OCI-LY3 (cell line): ENCODE data around the gene AK4.

Source experiments
- H2AFZ ChIP-seq: fragments of 200-600, 300-600 bp; shearing (Covaris generic); 2 replicates; pipeline ENCODE4 v1.6.0; 2014; ENCODE audit warnings: antibody characterized with exemption, low read depth, low read length
- H3K27ac ChIP-seq: fragments of 200-600, 300-600 bp; sonication (generic); 2 replicates; pipeline ENCODE4 v1.5.1; 2014; ENCODE audit warnings: mild to moderate bottlenecking, low read length, moderate library complexity, mixed read lengths
- H3K27me3 ChIP-seq: fragments of 200-600, 300-600 bp; sonication (generic); 2 replicates; pipeline ENCODE4 v1.6.1; 2014; ENCODE audit warnings: low read depth, low read length, mixed read lengths
- H3K36me3 ChIP-seq: fragments of 200-600, 300-600 bp; sonication (generic); replicated peaks from 2 replicates; pipeline ENCODE3; 2014; ENCODE audit warnings: low read depth, low read length, mixed read lengths
- H3K4me1 ChIP-seq: fragments of 300-600, 200-600 bp; sonication (generic); 2 replicates; pipeline ENCODE4 v1.6.1; 2014; ENCODE audit warnings: low read length, mixed read lengths
- H3K4me2 ChIP-seq: fragments of 200-600, 300-600 bp; sonication (generic); 2 replicates; pipeline ENCODE4 v1.6.1; 2014; ENCODE audit warnings: low read length, mixed read lengths
- H3K4me3 ChIP-seq: fragments of 300-600, 200-600 bp; sonication (generic); 2 replicates; pipeline ENCODE4 v1.5.1; 2014; ENCODE audit warnings: antibody characterized with exemption, mild to moderate bottlenecking, low read length, moderate library complexity
- H3K79me2 ChIP-seq: fragments of 300-600, 200-600 bp; shearing (Covaris generic); 2 replicates; pipeline ENCODE4 v1.6.1; 2014; ENCODE audit warnings: mild to moderate bottlenecking, low read length, mixed read lengths
- H3K9ac ChIP-seq: fragments of 300-600, 200-600 bp; shearing (Covaris generic); 2 replicates; pipeline ENCODE4 v1.6.0; 2014; ENCODE audit warnings: mild to moderate bottlenecking, low read length, moderate library complexity
- H3K9me3 ChIP-seq: fragments of 200-600, 300-600 bp; shearing (Covaris generic); 2 replicates; pipeline ENCODE4 v1.6.1; 2014; ENCODE audit warnings: low read length, mixed read lengths; ENCODE audit not compliant: insufficient read depth
- H4K20me1 ChIP-seq: fragments of 200-600, 300-600 bp; sonication (generic); 2 replicates; pipeline ENCODE4 v1.6.1; 2016; ENCODE audit warnings: low read length, mixed read lengths; ENCODE audit not compliant: insufficient read depth
- EZH2phosphoT487 ChIP-seq: fragments of 200-600 bp; shearing (Covaris generic); IDR thresholded peaks from 2 replicates; pipeline ENCODE4 v1.6.1; 2018; ENCODE audit warnings: antibody characterized with exemption, mixed run types, low read depth
- TF ChIP-seq, protein P1 (sequence below): fragments of 200-600, 300-600 bp; sonication (generic); IDR thresholded peaks from 2 replicates; pipeline ENCODE4 v1.5.1; 2014; ENCODE audit warnings: antibody characterized with exemption, low read length, low read depth

The AK4 gene

GRCh38 chr1:65263286-65263685 lies 115.3 kb downstream of the AK4 start:
- Histone ChIP-seq H3K36me3 (no peaks in the 10 kb centered on the region), H3K9ac (no peak overlapping the region), H3K27me3 (no peaks in the 10 kb centered on the region), H3K4me1 (no peaks in the 10 kb centered on the region), H3K79me2 (no peaks in the 10 kb centered on the region), H4K20me1 (no peaks in the 10 kb centered on the region), H3K4me2 (no peak overlapping the region), H3K4me3 (no peak overlapping the region), H2AFZ (no peak overlapping the region), H3K9me3 (no peaks in the 10 kb centered on the region), H3K27ac (no peak overlapping the region)
- TF ChIP-seq, protein P1, sequence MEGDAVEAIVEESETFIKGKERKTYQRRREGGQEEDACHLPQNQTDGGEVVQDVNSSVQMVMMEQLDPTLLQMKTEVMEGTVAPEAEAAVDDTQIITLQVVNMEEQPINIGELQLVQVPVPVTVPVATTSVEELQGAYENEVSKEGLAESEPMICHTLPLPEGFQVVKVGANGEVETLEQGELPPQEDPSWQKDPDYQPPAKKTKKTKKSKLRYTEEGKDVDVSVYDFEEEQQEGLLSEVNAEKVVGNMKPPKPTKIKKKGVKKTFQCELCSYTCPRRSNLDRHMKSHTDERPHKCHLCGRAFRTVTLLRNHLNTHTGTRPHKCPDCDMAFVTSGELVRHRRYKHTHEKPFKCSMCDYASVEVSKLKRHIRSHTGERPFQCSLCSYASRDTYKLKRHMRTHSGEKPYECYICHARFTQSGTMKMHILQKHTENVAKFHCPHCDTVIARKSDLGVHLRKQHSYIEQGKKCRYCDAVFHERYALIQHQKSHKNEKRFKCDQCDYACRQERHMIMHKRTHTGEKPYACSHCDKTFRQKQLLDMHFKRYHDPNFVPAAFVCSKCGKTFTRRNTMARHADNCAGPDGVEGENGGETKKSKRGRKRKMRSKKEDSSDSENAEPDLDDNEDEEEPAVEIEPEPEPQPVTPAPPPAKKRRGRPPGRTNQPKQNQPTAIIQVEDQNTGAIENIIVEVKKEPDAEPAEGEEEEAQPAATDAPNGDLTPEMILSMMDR = no peak
- no peak for TF ChIP-seq EZH2phosphoT487

GRCh38 chr1:65264197-65264929 lies 116.4 kb downstream of the AK4 start:
- Histone ChIP-seq H3K79me2 (no peaks in the 10 kb centered on the region), H3K4me1 (no peaks in the 10 kb centered on the region), H3K27ac (no peak overlapping the region), H4K20me1 (no peaks in the 10 kb centered on the region), H3K27me3 (no peaks in the 10 kb centered on the region), H3K9ac (no peak overlapping the region), H3K9me3 (no peaks in the 10 kb centered on the region), H3K4me3 (no peak overlapping the region), H3K36me3 (no peaks in the 10 kb centered on the region), H2AFZ (no peak overlapping the region), H3K4me2 (no peak overlapping the region)
- TF ChIP-seq, protein P1 = no peak
- no peak for TF ChIP-seq EZH2phosphoT487

DNA sequence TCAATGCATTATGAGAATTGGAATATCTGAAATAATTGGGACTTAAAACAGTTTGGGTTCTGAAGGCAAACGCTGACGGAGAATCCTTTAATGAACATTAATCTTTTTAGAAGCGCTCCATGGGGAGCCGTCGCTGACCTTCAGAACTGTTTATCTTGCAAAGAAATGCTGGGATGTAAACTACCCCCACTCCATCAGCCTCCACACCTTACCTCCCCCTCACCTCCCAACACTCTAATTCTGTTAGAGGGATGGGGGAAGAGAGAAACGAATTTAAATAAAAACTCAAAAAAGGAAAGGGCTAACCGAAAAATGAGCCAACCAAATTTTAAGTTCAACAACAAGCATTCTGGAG lies 117.3 kb downstream of the AK4 start:
- TF ChIP-seq, protein P1 = no peak
- no peak for TF ChIP-seq EZH2phosphoT487
- H3K4me3 ChIP-seq = no peak overlapping the region
- H4K20me1 ChIP-seq = no peaks in the 10 kb centered on the region
- no peak overlapping the region for H2AFZ ChIP-seq
- no peaks in the 10 kb centered on the region for H3K36me3 ChIP-seq
- H3K27me3 ChIP-seq = no peaks in the 10 kb centered on the region
- no peaks in the 10 kb centered on the region for H3K79me2 ChIP-seq
- no peaks in the 10 kb centered on the region for H3K9me3 ChIP-seq
- no peak overlapping the region for H3K9ac ChIP-seq
- H3K4me1 ChIP-seq = no peaks in the 10 kb centered on the region
- H3K4me2 ChIP-seq = no peak overlapping the region
- no peak overlapping the region for H3K27ac ChIP-seq

GRCh38 chr1:65265651-65266351 lies 117.8 kb downstream of the AK4 start:
- Histone ChIP-seq H3K4me3 (no peak overlapping the region), H3K36me3 (no peaks in the 10 kb centered on the region), H2AFZ (no peak overlapping the region), H3K27me3 (no peaks in the 10 kb centered on the region), H3K4me1 (no peaks in the 10 kb centered on the region), H3K79me2 (no peaks in the 10 kb centered on the region), H3K9ac (no peak overlapping the region), H4K20me1 (no peaks in the 10 kb centered on the region), H3K27ac (no peak overlapping the region), H3K9me3 (no peaks in the 10 kb centered on the region), H3K4me2 (no peak overlapping the region)
- no peak for TF ChIP-seq EZH2phosphoT487
- TF ChIP-seq, protein P1 = no peak
